ENCODE measurements around the gene COQ8B.

DNA sequence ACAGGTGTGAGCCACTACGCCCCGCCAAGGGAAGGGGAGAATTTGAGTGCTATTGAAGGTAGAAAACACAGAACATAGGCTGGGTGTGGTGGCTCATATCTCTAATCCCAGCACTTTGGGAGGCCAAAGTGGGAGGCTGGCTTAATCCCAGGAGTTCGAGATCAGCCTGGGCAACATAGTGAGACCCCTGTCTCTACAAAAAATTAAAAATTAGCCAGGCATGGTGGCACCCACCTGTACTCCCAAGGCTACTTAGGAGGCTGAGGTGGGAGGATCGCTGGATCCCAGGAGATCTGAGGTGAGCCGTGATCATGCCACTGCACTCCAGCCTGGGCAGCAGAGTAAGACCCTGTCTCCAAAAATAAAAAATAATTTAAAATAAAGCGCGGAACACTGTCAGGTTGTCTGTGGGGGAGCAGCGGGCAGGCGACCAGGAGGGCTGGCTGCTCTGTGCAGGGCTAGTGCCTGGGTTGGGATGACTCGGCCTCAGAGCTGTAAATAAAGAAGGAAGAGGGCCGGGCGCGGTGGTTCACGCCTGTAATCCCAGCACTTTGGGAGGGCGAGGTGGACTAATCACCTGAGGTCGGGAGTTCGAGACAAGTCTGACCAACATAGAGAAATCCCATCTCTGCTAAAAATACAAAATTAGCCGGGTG lies 74.5 kb downstream of the COQ8B start:
- TF ChIP-seq, protein P1, sequence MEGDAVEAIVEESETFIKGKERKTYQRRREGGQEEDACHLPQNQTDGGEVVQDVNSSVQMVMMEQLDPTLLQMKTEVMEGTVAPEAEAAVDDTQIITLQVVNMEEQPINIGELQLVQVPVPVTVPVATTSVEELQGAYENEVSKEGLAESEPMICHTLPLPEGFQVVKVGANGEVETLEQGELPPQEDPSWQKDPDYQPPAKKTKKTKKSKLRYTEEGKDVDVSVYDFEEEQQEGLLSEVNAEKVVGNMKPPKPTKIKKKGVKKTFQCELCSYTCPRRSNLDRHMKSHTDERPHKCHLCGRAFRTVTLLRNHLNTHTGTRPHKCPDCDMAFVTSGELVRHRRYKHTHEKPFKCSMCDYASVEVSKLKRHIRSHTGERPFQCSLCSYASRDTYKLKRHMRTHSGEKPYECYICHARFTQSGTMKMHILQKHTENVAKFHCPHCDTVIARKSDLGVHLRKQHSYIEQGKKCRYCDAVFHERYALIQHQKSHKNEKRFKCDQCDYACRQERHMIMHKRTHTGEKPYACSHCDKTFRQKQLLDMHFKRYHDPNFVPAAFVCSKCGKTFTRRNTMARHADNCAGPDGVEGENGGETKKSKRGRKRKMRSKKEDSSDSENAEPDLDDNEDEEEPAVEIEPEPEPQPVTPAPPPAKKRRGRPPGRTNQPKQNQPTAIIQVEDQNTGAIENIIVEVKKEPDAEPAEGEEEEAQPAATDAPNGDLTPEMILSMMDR (IDR thresholded peaks at IDR 0.05), result no peak
- TF ChIP-seq POLR2AphosphoS5 (IDR thresholded peaks at IDR 0.05; ENCODE audit: insufficient read depth in 1 of 2, low read depth in 1 of 2) (no peak), POLR2A (IDR thresholded peaks at IDR 0.05) (no peak)
